Ovary (tissue), 3 donors: ENCODE measurements around the gene SLC9A2.

Source experiments
- EP300 ChIP-seq: sonication (generic); formaldehyde crosslinking; IDR thresholded peaks from one replicate; pipeline ENCODE4 v1.6.1; 2017; ENCODE audit warnings: antibody characterized with exemption
- POLR2A ChIP-seq: fragments of 450-650 bp; IDR thresholded peaks from one replicate; pipeline ENCODE4 v1.6.1; 2017; ENCODE audit warnings: antibody characterized with exemption, mild to moderate bottlenecking, moderate library complexity
- TF ChIP-seq, protein P1 (sequence below), 3 donors: fragments of 450-650 bp in 2 of 3; fragments of 200-600 bp in 1 of 3; IDR thresholded peaks; one replicate each; pipeline versions ENCODE4 v1.5.1 to v1.8.0; 2016 to 2022; ENCODE audit warnings: antibody characterized with exemption in 3 of 3, mild to moderate bottlenecking in 1 of 3
- donor health status: DM: no; HTN: no; CAD: no.

DNA sequence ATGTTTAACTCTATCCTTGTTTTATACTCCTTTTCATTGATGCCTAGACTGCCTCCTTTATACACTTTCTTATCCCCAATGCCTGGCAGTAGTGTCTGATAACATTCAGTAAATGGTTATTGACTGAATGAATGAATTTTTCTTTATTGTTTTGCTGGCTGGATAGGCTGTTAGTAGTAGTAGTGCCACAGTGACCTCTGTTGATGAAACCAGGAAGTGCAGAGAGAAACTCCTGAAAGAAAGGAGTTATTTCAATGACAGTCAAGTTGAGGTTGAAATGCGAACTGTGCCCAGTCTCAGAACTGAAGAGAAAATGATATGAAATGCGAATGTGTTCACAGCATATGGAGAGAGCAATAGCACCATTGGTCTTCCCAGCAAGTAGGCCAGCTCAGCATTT is 26.8 kb upstream of the SLC9A2 start:
- TF ChIP-seq, protein P1, sequence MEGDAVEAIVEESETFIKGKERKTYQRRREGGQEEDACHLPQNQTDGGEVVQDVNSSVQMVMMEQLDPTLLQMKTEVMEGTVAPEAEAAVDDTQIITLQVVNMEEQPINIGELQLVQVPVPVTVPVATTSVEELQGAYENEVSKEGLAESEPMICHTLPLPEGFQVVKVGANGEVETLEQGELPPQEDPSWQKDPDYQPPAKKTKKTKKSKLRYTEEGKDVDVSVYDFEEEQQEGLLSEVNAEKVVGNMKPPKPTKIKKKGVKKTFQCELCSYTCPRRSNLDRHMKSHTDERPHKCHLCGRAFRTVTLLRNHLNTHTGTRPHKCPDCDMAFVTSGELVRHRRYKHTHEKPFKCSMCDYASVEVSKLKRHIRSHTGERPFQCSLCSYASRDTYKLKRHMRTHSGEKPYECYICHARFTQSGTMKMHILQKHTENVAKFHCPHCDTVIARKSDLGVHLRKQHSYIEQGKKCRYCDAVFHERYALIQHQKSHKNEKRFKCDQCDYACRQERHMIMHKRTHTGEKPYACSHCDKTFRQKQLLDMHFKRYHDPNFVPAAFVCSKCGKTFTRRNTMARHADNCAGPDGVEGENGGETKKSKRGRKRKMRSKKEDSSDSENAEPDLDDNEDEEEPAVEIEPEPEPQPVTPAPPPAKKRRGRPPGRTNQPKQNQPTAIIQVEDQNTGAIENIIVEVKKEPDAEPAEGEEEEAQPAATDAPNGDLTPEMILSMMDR (IDR thresholded peaks at IDR 0.05), result no peak
- no peak for TF ChIP-seq POLR2A
- no peak for TF ChIP-seq EP300
